Nucleus accumbens (tissue), 56 donors: ENCODE results near the gene CENPB.
A peak's percentile ranks its signal among the peaks of the same experiment; 100 is the strongest.

Experiments
- DNase-seq, 56 donors: peaks; one replicate each; lab custom pipeline; 2025; lab: John Stamatoyannopoulos, UW

The CENPB gene

DNA sequence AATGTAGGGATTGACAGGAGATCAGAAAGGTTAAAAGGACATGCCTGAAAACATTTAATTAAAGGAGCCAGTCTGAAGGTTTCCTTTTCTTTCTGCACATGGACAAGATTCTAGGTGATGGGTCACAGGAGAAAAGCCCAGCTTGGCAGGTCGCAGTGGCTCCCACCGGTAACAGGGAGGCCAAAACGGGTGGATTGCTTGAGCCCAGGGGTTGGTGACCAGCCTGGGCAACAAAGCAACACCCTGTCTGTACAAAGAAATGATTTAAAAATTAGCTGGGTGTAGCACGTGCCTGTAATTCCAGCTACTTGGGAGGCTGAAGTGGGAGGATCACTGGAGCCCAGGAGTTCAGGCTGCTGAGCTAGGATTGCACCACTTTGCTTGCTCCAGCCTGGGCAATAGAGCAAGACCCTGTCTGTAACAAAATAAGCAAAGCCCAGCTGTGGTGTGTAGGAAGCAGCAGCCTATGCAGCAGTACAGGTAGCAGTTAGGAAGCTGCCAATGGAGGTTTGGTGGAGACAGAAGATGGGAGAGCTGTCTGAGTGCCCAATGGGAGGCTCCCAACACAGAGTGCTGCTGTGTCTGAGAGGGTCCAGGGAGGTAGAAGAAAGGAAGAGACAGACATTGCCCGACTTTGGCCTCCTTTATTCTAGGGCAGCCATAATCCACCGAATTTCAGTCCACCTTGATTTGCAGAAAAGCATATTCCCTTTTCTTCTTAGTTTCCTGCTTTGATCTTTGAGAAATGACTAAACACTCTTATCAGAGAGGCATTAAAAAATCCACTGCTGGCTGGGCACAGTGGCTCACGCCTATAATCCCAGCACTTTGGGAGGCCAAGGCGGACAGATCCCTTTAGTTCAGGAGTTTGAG is 26.7 kb upstream of the CENPB start:
- no peak for DNase-seq

- no peak for DNase-seq
Measured at GRCh38 chr20:3812259-3812681, 25.7 kb upstream of the CENPB start.

GRCh38 chr20:3811467-3812258 is 25.1 kb upstream of the CENPB start:
- DNase-seq: peak; percentile 83 to 99 (median 95)

GRCh38 chr20:3808544-3808943 is 22.0 kb upstream of the CENPB start:
- DNase-seq: no peak

DNA sequence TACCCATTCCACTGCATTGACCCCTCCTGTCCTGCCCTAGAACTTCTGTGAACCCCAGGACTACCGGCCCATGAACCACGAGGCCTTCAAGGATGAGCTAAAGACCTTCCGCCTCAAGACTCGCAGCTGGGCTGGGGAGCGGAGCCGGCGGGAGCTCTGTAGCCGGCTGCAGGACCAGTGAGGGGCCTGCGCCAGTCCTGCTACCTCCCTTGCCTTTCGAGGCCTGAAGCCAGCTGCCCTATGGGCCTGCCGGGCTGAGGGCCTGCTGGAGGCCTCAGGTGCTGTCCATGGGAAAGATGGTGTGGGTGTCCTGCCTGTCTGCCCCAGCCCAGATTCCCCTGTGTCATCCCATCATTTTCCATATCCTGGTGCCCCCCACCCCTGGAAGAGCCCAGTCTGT is 18.2 kb upstream of the CENPB start:
- no peak for DNase-seq

- DNase-seq: no peak
Measured at GRCh38 chr20:3804254-3804751, 17.8 kb upstream of the CENPB start.

- no peak for DNase-seq
Measured at GRCh38 chr20:3803854-3804253, 17.3 kb upstream of the CENPB start.

DNA sequence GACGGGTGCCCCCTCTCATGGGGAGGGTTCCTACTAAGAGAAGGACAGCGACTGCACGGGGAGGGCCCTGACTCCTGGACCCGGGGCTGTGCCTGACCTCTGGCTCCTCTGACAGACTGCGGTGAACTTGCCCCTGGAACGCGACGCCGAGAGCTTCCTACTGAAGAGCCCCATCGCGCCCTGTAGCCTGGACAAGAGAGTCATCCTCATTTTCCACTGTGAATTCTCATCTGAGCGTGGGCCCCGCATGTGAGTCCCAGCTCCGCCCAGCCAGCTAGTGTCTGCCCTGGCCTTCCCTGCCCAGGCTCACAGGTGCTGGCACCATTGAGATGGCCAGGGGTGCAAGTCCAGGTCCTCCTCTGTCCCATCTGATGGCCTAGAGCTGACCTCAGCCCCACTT is 16.7 kb upstream of the CENPB start:
- no peak for DNase-seq

GRCh38 chr20:3802524-3803239 is 16.1 kb upstream of the CENPB start:
- no peak for DNase-seq

DNA sequence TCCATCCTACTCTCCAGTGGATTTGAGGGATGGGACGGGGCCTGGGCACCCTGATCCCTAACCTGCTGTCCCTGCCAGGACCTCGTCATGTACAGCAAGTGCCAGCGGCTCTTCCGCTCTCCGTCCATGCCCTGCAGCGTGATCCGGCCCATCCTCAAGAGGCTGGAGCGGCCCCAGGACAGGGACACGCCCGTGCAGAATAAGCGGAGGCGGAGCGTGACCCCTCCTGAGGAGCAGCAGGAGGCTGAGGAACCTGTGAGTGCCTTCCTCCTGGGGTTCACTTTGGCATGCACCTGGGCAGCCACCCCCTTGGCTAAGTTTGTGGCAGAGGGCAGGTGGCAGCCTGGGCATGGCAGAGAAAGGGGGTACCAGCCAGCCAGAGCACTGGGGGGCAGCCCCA is 15.3 kb upstream of the CENPB start:
- no peak for DNase-seq

DNA sequence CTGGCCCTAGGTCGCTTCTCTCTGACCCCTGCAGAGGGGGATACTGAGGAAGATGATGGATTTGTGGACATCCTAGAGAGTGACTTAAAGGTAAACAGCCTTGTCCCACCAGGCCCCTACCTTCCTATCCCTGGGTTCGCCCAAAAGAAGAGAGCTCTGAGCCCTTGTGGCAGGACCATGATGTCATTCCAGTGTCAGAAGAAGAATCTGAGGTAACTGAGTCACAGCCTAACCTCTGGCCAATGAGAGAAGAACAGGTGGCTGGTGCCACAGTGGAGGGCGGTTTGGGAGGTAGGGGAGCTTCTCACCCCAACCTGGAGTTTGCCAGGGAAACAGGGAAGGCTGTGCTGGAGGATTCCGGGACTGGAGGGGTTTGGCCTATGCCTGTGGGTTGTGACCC is 14.8 kb upstream of the CENPB start:
- no peak for DNase-seq

DNA sequence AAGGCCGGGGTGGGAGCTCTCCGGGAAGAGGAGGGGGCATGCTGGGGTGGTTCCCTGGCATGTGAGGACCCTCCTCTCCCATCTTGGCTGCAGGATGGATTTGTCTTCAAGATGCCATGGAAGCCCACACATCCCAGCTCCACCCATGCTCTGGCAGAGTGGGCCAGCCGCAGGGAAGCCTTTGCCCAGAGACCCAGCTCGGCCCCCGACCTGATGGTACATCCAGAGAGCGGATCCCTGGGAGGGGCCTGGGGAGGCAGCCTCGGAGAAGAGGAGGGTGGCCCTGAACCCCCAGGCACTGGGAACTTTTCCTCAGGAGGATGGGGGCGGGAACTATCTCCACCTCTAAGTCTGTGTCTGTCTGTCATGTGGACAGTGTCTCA is 14.3 kb upstream of the CENPB start:
- DNase-seq: no peak

- DNase-seq: no peak
Measured at GRCh38 chr20:3800256-3800877, 13.8 kb upstream of the CENPB start.

DNA sequence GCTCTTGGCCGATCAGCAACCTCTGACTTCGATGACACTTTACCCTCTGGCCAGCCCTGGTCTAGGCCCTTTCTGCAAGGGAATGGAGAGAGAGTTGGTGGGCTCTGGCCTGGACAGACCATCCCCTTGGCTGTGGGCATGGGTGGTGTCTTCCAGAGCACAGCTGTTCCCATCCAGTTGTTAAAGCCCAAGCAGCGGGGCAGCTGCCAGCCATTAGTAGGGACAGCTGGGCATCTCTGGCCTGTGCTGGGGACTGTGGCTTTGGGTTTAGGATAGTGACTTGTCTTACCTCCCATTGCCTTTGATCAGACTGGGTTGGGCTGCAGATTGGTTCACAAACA is 12.3 kb upstream of the CENPB start:
- no peak for DNase-seq

DNA sequence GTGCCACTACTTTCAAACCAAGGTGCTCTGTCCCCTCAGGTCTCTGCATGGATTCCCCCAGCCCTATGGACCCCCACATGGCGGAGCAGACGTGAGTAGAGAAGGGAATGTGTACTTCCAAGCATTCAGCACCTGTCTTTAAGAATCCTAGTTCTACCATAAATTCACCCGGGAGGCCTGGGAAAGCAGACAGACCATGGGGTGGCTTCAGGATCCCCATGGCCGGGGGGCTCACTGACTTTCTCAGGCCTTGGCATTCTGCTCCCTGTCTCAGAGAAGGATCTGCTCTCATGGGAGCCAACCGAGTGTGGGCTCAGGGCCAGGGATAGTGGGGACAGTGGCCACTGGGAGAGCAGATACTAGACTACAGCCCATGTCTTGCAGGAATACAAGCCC is 11.8 kb upstream of the CENPB start:
- peak in 18 of 56 donors; percentile 5 to 64 (median 22) for DNase-seq

DNA sequence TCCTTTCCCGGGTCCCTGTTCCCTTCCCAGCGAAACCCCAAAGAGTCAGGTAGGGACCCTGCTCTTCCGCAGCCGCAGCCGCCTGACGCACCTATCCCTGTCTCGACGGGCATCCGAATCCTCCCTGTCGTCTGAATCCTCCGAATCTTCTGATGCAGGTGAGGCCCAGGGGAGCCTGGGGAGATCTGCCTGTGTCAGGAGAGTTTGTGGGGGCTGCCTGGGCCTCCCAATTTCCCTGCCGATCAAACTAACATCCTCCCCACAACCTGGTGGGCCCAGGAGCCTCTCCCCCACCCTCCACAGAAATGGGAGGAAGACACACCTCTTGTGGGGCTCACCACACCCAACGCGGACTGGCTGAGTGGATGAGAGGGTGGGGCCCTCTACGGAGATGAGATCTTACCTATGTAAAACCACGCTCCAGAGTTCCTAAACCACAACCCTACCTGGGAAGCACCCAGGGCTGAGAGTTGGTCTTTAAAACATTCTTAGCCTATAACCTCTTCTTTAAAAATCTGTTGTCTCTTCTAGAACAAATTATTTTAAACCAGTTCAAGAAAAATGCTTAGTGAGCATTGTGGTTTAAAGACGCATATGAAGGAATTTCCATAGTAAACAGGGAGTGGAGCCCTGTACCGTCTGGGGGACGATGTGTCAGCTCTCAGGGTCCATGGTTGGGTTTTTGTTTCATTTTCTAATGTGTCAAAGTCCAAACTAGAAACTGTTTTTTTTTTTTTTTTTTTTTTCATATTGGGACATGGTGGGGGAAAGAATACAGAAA is 11.2 kb upstream of the CENPB start:
- no peak for DNase-seq

GRCh38 chr20:3797226-3797545 is 10.6 kb upstream of the CENPB start:
- no peak for DNase-seq

- peak in 3 of 56 donors; percentile 53 to 60 (median 55) for DNase-seq
Measured at GRCh38 chr20:3796477-3797225, 10.1 kb upstream of the CENPB start.
